NCI-H2081 (cell line): Measurements from ENCODE around the gene HOXA10.

Experiments used
- DNase-seq, 2 experiments: peaks; one replicate each; lab custom pipeline; 2025; lab: John Stamatoyannopoulos, UW

HOXA10 gene

GRCh38 chr7:27156508-27156898 lies 17.6 kb downstream of the HOXA10 start, which contains the start of gene HOXA7:
Gene HOXA7 (minus strand): TSS chr7:27156675. CDS start chr7:27156545, 130 bp downstream.
- peak; percentile 23 to 68 for DNase-seq

- no peak for DNase-seq
Observed at GRCh38 chr7:27155816-27156507, 18.2 kb downstream of the HOXA10 start.

GRCh38 chr7:27154901-27155815 lies 19.0 kb downstream of the HOXA10 start:
- DNase-seq, result no peak

- DNase-seq, result no peak
Observed at GRCh38 chr7:27154369-27154768, 19.8 kb downstream of the HOXA10 start.

GRCh38 chr7:27153526-27153925 lies 20.6 kb downstream of the HOXA10 start:
- no peak for DNase-seq

- no peak for DNase-seq
Observed at GRCh38 chr7:27152816-27153442, 21.2 kb downstream of the HOXA10 start.

GRCh38 chr7:27151931-27152815 lies 21.9 kb downstream of the HOXA10 start, which contains the start of gene HOXA3:
Gene HOXA3 (minus strand): TSS chr7:27152583. CDS start chr7:27110640, 41,943 bp downstream.
- DNase-seq, result no peak

- DNase-seq, result no peak
Observed at GRCh38 chr7:27151341-27151930, 22.7 kb downstream of the HOXA10 start.

GRCh38 chr7:27150568-27151340 lies 23.4 kb downstream of the HOXA10 start:
- peak; percentile 72 to 81 for DNase-seq

GRCh38 chr7:27149842-27150567 lies 24.1 kb downstream of the HOXA10 start:
- DNase-seq, result peak; percentile 19 to 67

- peak in 1 of 2 experiments; percentile 25 for DNase-seq
Observed at GRCh38 chr7:27148756-27149641, 25.1 kb downstream of the HOXA10 start.

GRCh38 chr7:27148031-27148755 lies 25.9 kb downstream of the HOXA10 start:
- no peak for DNase-seq

GRCh38 chr7:27147199-27148030 lies 26.7 kb downstream of the HOXA10 start, which contains the start of gene HOXA6:
Gene HOXA6 (minus strand): TSS chr7:27147774. CDS start chr7:27147749, 25 bp downstream.
- DNase-seq, result no peak

- DNase-seq, result no peak
Observed at GRCh38 chr7:27146491-27147198, 27.5 kb downstream of the HOXA10 start.

- no peak for DNase-seq
Observed at GRCh38 chr7:27145914-27146412, 28.2 kb downstream of the HOXA10 start.
